Stimulated activated CD4-positive, alpha-beta T cell treated with anti-CD3 and anti-CD28 coated beads, Interleukin-12 subunit alpha, Interleukin-12 subunit beta, amount 100 ng/mL, for 48 hours (primary cell): ENCODE measurements around the gene PLEKHM3.

ENCODE experiments used
- DNase-seq, 3 donors: peaks; one replicate each; pipeline ENCODE4 v3.0.0-alpha.2; 2020; ENCODE audit warnings: low read depth in 2 of 3, low spot score in 1 of 3

The PLEKHM3 gene

GRCh38 chr2:207802650-207803049, 222.7 kb downstream of the PLEKHM3 start:
- no peak for DNase-seq

GRCh38 chr2:207801259-207801658, 224.1 kb downstream of the PLEKHM3 start:
- DNase-seq, result no peak

GRCh38 chr2:207796585-207797350, 228.6 kb downstream of the PLEKHM3 start:
- DNase-seq, result no peak

- DNase-seq, result no peak
Observed at GRCh38 chr2:207792244-207792785, 233.0 kb downstream of the PLEKHM3 start.

GRCh38 chr2:207791579-207792243, 233.6 kb downstream of the PLEKHM3 start:
- DNase-seq, result no peak

- DNase-seq, result no peak
Observed at GRCh38 chr2:207790898-207791297, 234.4 kb downstream of the PLEKHM3 start.

- DNase-seq, result no peak
Observed at GRCh38 chr2:207787800-207788199, 237.5 kb downstream of the PLEKHM3 start.

- DNase-seq, result no peak
Observed at GRCh38 chr2:207787017-207787416, 238.3 kb downstream of the PLEKHM3 start.

GRCh38 chr2:207784898-207785297, 240.4 kb downstream of the PLEKHM3 start:
- DNase-seq, result no peak

GRCh38 chr2:207783514-207783913, 241.8 kb downstream of the PLEKHM3 start:
- no peak for DNase-seq

GRCh38 chr2:207782238-207783030, 242.9 kb downstream of the PLEKHM3 start:
- no peak for DNase-seq

GRCh38 chr2:207779523-207779922, 245.8 kb downstream of the PLEKHM3 start:
- no peak for DNase-seq

GRCh38 chr2:207778298-207778882, 246.9 kb downstream of the PLEKHM3 start:
- DNase-seq, result no peak

GRCh38 chr2:207777124-207777523, 248.2 kb downstream of the PLEKHM3 start:
- no peak for DNase-seq

- DNase-seq, result no peak
Observed at GRCh38 chr2:207775473-207775872, 249.9 kb downstream of the PLEKHM3 start.

- no peak for DNase-seq
Observed at GRCh38 chr2:207772844-207773205, 252.5 kb downstream of the PLEKHM3 start.

- DNase-seq, result peak in 2 of 3 donors; percentile 8 to 10
Observed at GRCh38 chr2:207772081-207772843, 253.1 kb downstream of the PLEKHM3 start.

GRCh38 chr2:207771421-207771820, 253.9 kb downstream of the PLEKHM3 start:
- no peak for DNase-seq
